HT1080 (cell line): ENCODE measurements around the gene HAUS8. TPM values are rescaled to one million over a fixed set of nuclear protein-coding genes. Genes with fewer than 3 reads are reported as not detected.
"Not testable (repeated sequence)": the region's sequence is repeated elsewhere in the genome, so short reads cannot be mapped to it uniquely, and the experiment has no call there.

Experiments used
- DNase-seq: peaks from one replicate; pipeline ENCODE4 v3.0.0-alpha.2; 2015; ENCODE audit warnings: low read depth
- total RNA-seq: library from RNA; depleted of rRNA; stranded (reverse); fragments of >200 nt; shearing (Covaris generic); gene quantifications from 2 replicates; pipeline ENCODE4 v1.2.3, GENCODE V29; 2014

HAUS8 gene
- total RNA-seq, 1 experiment from 2014 or later = 10.1 TPM

DNA sequence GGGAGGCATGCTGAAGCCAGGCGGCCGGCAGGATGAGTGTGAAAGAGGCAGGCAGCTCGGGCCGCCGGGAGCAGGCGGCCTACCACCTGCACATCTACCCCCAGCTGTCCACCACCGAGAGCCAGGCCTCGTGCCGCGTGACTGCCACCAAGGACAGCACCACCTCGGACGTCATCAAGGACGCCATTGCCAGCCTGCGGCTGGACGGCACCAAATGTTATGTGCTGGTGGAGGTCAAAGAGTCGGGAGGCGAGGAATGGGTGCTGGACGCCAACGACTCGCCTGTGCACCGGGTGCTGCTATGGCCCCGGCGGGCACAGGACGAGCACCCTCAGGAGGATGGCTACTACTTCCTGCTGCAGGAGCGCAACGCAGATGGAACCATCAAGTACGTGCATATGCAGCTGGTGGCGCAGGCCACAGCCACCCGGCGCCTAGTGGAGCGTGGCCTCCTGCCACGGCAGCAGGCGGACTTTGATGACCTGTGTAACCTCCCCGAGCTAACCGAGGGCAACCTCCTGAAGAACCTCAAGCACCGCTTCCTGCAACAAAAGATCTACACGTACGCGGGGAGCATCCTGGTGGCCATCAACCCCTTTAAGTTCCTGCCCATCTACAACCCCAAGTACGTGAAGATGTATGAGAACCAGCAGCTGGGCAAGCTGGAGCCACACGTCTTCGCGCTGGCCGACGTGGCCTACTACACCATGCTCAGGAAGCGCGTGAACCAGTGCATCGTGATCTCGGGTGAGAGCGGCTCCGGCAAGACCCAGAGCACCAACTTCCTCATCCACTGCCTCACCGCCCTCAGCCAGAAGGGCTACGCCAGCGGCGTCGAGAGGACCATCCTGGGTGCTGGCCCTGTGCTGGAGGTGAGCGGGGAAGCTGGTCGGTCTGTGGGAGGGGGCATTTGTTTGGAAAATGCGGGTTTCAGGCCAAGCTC, 26.7 kb upstream of the HAUS8 start:
- DNase-seq = no peak

DNA sequence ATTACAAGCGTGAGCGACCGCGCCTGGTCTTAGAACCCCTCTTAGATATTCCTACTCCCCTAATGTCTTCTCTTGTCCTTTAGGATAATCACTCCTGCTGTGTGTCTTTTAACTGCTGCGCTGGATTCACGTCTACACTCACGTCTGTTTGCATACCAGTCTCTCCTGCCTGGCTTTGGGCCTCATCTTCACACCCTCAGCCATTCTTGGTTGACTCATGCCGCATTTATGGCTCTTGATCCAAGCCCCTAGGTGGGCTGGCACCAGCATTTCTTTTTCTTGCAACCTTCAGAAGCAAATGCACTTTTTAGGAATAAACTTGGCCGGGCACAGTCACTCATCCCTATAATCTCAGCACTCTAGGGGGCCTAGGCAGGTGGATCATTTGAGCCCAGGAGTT, 23.1 kb upstream of the HAUS8 start:
- no peak for DNase-seq

DNA sequence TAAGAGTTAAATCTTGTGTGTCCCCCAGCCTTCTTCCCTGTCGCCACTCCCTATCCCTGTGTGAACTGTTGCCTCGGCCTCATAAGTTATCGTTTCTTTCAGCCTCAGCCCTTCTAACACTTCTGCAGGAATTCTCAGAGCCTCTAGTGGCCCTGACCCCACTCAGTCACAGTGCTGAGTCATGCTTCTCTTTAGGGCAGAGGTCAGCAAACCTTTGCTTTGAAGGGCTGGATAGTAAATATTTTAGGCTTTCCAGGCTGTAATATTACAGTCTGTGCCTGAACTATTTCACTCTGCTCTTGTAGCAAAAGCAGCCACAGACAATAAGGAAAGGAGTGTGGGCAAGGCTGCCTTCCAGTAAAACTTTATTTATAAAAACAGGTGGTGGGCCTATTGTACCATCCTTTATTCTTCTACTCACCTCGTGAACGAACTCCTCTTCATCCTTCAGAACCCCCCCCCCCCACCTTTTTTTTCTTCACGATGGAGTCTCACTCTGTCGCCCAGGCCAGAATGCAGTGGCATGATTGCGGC, 22.4 kb upstream of the HAUS8 start:
- no peak for DNase-seq

DNA sequence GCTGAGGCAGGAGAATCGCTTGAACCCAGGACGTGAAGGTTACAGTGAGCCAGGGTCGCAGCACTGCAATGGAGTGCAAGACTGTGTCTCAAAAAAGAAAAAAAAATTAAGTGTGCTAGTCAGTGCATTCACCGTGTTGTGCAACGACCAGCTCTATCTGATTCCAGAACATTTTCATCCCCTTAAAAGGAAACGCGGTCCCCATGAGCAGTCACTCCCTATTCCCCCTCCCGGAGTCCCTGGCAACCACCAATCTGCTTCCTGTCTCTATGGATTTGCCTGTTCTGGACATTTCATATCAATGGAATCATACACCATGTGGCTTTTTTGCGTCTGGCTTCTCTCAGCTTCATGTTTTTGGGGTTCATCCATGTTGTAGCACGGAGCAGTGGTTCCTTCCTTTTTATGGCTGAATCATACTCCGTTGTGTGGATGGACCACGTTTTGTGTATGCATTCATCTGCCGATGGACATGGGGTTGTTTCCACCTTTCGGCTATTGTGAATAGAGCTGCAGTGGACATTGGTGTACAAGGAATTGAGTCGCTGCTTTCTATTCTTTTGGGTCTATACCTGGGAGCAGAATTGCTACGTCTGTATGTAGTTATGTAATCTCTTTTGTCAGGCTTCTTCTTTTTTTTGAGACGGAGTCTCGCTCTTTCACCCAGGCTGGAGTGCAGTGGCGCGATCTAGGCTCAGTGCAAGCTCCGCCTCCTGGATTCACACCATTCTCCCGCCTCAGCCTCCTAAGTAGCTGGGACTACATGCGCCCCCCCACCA, 20.1 kb upstream of the HAUS8 start:
- DNase-seq = no peak

DNA sequence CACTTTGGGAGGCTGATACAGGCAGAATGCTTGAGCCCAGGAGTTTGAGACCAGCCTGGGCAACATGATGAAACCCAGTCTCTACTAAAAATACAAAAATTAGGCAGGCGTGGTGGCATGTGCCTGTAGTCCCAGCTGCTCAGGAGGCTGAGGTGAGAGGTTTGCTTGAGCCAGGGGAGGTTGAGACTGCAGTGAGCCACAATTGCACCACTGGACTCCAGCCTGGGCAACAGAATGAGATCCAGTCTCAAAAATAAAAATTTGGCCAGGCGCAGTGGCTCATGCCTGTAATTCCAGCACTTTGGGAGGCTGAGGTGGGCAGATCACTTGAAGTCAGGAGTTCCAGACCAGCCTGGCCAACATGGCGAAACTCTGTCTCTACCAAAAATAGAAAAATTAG, 19.4 kb upstream of the HAUS8 start:
- not testable (repeated sequence) for DNase-seq

DNA sequence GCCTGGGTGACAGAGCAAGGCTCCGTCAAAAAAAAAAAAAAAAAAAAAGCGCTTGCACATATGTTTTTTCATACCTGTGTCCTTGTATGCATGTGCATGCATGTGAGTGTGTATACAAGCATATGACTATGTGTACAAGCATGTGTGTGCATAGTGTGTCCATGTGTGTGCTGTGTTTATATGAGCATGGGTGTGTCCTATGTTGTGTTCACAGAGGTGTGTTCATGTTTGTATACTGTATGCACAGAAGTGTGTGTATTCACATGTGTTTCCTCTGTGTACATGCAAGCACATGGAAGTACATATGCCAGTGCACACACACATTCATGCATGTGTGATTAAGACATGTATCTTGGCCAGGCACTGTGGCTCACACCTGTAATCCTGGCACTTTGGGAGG, 17.4 kb upstream of the HAUS8 start:
- DNase-seq = no peak

DNA sequence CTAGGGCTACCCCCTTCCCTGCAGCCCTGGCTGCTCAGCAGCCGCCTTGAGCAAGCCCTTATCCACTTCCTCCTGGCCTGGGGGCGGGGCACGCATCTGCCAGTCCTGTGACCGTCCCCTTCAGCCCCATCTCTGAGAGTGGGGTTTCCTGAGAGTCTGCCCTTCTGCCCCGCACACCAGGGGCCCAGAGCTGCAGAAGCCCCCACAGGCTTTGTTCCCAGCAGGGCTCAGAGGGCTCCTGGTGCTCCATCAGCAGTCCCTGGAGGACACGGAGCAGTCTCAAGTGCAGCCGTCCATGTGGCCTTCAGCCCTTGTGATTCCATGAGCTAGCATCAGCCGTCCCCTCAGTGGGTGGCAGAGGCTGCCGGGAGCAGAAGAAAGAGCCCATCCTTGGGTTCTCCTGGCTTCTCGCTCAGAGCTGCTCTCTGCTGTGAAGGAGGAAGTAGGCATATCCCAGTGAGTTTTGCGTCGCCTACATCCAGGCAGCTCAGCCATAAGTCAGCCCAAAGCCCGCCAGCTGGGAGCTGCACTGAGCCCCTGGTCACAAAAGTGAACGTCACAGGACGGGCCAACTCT, 16.6 kb upstream of the HAUS8 start:
- no peak for DNase-seq

DNA sequence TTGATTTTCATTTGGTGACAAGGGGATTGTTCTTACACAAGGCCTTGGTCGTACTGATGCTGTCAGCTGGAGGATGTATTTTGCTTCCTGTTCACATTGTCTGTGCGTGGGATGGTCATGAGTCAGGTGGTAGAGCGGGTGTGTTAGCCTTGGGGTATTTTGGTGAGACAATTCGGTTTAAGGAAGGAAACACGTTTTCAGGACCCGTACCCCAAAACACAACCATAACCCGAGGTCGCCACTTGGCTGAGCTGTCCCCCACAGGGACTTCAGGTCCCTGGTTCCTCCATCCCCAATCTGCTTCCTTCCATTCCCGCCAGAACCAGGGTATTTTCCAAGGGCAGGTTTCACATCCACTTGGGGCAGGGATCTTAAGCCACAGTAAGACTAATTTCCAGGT, 15.3 kb upstream of the HAUS8 start:
- no peak for DNase-seq

DNA sequence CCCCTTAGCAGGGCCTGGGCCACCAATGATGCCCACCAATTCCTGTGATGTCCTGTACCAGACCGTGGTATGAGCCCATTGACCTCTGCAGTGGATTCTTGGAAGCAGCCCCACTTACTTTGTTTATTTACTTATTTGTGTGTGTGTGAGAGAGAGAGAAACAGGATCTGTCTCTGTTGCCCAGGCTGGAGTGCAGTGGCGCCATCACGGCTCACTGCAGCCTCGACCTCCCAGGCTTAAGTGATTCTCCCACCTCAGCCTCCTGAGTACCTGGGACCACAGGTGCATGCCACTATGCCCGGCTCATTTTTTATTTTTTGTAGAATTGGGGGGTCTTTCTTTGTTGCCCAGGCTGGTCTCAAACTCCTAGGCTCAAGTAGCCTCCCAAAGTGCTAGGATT, 13.3 kb upstream of the HAUS8 start:
- DNase-seq = no peak

DNA sequence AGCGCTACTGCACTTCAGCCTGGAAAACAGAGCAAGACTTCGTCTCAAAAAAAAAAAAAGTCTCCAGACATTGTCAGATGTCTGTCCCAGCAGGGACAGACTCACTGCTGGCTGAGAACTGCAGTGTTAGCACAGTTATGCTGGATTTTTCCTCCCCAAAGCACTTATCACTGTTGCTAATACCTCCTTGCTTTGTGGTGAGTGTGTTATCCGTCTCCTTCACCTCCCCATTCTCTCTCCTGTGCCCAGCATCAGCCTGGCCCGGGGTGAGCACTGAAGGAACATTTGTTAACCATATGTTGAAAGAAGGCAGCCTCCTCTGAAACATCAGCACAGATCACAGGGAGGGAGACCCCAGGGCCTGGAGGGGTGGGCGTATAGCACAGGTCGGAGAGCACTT, 11.6 kb upstream of the HAUS8 start:
- no peak for DNase-seq

DNA sequence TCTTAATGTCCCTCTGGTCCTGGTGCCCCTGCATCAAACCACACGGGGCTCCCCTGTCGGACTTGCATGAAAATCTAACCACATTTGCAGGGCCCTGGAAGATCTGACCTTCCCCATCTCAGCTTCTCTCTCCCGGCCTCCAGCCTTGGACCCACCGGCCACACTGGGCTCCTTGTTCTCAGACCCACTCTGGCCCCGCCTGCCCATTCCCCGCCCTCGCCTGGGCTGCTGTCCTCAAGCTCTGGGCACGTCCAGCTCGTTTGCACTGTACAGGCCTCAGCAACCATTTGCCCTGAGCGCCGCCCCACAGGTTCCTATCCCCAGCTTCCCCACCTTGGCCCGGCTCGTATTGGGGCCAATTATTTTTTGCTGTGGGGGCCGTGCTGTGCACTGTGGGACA, 10.9 kb upstream of the HAUS8 start:
- no peak for DNase-seq

DNA sequence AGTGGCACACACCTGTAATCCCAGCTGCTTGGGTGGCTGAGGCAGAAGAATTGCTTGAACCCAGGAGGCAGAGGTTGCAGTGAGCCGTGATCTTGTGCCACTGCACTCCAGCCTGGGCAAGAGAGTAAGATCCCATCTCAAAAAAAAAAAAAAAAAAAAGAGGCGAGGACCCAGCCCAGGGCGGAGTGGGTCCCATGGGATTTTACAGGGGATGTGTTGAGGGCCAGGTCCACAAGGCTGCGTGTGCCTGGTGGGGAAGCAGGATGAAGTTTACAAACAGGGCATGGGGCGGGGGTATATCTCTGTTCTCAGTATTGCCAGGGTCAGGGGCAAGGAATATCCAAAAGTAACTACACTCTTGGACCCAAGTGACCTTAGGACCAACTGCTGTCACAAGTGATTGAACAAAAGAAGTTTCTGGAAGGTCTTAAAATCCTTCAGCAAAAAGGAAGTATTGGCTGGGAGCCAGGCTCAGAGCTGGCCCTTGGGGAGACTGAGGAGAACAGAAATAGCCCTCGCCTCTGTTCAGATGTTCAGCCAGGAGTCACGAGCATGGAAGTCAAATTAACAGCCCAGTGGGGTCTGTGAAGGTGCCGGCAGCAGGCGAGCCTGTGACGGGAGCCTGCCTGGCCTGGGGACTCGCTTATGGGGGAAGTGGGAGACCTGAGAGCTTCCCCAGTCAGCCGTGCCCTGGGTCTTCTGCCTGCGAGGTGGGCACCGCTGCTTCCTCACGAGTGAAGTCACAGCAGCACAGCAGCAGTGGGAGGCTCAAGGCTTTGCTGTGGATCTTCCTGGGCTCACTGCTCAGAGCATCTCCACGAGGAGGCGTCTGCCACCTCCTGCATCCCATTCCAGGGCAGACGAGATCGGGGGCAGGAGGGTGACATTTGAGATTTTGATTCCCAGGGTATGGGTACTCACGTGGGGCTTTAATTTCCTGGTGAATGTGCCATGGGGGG, 6.7 kb upstream of the HAUS8 start:
- DNase-seq = no peak

DNA sequence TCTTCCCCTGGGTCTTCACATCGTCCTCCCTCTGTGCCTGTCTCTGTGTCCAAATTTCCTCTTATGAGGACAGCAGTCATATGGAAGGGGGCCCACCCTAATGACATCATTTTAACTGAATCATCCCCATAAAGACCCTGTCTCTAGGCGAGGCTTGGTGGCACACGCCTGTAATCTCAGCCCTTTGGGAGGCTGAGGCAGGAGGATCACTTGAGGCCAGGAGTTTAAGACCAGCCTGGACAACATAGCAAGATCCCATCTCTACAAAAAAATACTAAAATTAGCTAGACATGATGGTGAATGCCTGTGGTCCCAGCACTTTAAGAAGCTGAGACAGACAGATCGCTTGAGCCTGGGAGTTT, 5.2 kb upstream of the HAUS8 start:
- no peak for DNase-seq

DNA sequence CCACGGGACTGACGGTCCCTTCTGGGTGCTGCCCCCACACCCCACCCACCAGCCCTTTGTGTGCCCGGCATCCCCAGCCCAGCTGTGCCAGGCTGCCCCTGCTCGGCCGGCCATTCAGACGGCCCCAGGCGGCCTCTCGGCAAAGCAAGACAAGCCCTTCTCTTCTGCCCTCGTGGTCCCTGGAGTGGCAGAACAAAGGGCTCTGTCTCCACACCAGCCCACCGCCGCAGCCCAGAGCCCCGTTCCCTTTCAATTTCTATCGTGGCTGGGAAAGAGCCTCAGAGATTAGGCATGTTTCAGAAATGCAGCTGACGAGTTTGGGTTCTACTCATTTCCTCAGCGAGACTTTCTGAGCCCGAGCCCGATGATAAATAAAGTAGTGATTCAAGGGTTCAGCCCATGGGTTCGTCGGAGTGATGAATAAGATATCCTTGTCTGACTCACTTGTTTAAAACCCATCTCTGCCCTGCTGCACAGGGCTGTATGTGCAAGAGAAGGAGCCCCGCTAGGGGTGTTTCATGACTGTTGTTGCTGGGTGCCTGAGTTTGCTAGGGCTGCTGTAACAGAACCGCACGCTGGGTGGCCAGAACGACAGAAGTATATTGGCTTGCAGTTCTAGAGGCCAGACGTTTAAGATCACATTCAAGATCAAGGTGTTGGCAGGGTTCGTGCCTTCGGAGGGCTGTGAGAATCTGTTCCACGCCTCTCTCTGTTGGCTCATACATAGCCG, 4.6 kb upstream of the HAUS8 start:
- peak; percentile 99 for DNase-seq

DNA sequence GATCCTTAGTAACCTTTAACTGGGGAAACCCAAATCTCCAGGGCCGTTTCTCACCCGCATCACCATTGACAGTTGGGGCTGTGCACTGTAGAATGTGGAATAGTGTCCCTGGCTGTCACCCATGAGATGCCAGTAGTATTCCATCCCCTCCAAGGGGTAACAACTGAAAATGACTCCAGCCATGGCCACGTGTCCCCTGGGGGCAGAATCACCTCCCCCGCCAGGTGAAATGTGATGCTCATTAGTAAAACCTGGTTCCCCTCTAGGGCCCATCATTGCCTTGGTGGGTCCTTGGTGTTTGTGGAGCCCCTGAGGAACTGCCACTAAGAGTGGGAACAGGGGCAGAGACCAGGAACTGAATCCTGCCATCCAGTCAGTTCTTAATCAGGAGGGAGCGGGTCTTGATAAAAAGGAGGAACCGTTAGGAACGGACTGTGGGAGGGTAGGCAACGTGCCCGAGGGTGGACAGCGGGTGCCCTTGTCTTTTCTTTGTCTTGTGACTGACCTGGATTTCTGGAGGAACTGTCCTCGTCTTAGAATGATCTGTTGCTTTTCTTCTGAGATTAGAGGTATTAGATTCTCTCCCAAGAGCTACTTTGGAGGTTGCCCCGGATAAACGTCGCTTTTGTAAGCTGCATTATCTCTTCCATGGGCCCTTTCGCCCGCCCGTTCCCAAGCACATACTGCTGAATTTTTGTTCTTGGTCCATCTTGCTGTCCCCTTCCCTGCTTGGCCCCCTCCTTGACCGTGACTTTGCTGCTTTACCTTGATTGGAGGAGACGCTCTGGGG, 3.9 kb upstream of the HAUS8 start:
- DNase-seq = no peak

DNA sequence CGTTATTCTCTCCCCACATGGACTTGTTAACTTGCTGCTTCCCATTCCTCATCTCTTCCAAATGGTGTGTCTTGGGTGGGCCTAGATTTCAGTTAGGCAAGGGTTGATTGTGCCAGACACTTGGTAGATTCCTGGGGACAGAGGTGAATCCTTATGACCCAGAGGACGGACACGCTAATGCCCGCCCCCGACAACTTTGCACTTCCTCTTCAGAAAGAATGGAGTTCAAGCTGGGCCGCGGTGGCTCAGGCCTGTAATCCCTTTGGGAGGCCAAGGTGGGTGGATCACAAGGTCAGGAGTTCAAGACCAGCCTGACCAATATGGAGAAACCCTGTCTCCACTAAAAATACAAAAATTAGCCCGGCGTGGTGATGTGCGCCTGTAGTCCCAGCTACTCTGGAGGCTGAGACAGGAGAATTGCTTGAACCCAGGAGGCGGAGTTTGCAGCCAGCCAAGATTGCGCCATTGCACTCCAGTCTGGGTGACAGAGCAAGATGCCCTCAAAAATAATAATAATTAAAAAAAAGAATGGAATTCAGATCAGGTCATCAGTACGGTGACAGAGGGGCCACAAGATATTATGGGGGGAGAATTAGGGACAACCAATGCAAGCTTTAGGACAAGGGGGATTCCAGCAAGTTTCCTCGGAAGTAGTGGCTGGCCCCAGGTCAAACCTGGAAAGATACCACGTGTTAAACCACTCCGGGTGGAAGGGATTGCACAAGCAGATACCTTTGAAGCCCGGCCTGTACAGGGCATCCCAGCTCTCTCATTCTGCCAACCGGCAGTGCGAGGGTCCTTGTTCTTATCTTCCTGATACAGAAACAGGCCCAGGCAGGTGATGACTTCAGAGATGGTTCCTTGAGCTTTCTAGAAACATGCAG, 3.0 kb upstream of the HAUS8 start:
- no peak for DNase-seq

DNA sequence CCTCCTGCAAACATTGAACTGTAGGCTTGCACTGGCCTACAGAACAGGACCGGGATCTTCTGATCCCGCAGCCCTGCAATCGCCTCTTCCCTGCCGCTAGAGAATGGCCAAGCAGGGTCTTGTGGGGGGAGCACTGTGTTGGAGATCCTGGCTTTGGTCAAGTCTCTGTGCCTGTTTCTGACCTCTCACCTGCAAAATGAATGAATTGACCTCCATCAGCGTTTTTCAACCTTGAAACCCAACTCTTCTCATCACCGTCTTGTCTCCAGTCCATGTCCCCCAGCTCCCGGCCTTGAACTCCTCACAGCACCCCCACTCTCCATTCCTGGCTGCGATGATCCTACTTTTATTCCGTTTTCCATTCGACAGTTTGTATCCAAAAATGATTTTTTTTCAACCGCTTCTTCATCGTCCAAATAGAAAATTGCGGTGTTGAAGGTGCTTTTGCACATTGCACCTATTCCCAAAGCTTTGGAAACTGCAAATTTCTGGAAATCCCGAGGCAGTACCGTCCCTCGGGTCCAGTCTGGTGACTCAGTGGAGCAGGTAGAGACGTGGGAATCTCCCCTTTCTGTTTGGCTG, 2.3 kb upstream of the HAUS8 start:
- DNase-seq = no peak

DNA sequence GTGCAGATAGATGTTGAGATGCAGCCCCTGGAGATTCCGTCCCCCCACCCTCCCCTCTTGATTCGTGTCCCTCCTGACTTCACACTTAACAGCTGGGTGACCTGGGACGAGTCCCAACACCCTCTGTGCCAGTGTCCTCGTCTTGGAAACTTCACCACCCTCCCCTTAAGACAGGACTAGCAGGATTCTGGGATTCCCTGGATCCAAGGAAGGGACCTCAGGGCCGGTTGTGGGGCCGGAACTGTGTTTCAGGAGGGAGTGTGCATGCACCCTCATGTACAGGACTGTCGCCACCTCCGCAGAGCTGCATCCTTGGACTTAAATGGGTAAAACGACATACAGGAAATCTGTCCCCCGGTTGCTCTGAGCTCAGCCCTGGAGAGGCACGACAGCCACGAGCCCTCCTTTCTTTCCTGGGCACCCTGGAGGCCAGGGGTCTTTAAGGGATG, 1.3 kb upstream of the HAUS8 start:
- DNase-seq = no peak
